Caco-2 (cell line): Measurements from ENCODE around the gene ZDHHC11B. TPM values are rescaled to one million over a fixed set of nuclear protein-coding genes. Genes with fewer than 3 reads are reported as not detected.

Experiments
- BruUV-seq: library from RNA; stranded (reverse); fragments of 400-500 nt; replicated peaks from 2 replicates; lab custom pipeline; 2021; lab: Mats Ljungman, UMichigan
- CTCF ChIA-PET: fragments of 300-600 bp; sonication (Branson Sonifier 250); formaldehyde crosslinking; loops from one replicate; lab custom pipeline; 2022; ENCODE audit warnings: antibody characterized with exemption; lab: Charles Lee
- POLR2A ChIA-PET: fragments of 300-600 bp; sonication (Branson Sonifier 250); formaldehyde crosslinking; loops from one replicate; lab custom pipeline; 2022; ENCODE audit warnings: antibody characterized with exemption; lab: Charles Lee
- DNase-seq, 2 experiments: peaks; one replicate each; pipeline versions ENCODE4 v3.0.0 to v3.0.0-alpha.2; 2020 to 2022
- H3K27me3 ChIP-seq: replicated peaks from 2 replicates; pipeline ENCODE4 v1.6.0; 2011; ENCODE audit warnings: low read length; ENCODE audit not compliant: control insufficient read depth, insufficient read depth
- H3K36me3 ChIP-seq: 2 replicates; pipeline ENCODE4 v1.5.1; 2011; ENCODE audit warnings: low read length; ENCODE audit not compliant: control insufficient read depth, insufficient read depth
- H3K4me1 ChIP-seq: fragments of 250-450 bp; sonication (Bioruptor Pico); 2 replicates; pipeline ENCODE4 v1.5.1; 2020; ENCODE audit warnings: mild to moderate bottlenecking
- H3K4me3 ChIP-seq: 2 replicates; pipeline ENCODE4 v1.5.1; 2011; ENCODE audit warnings: low read depth, mild to moderate bottlenecking, control low read depth, low read length
- H3K9me3 ChIP-seq: fragments of 250-450 bp; sonication (Bioruptor Pico); 2 replicates; pipeline ENCODE4 v1.5.1; 2020; ENCODE audit warnings: mild to moderate bottlenecking, moderate library complexity
- H3K27ac Mint-ChIP-seq: one replicate; pipeline ENCODE4 v1.8.0; 2022; ENCODE audit warnings: mixed read lengths; ENCODE audit not compliant: unreplicated experiment
- H3K27me3 Mint-ChIP-seq: one replicate; pipeline ENCODE4 v1.8.0; 2022; ENCODE audit warnings: mixed read lengths; ENCODE audit not compliant: insufficient read depth, unreplicated experiment
- H3K36me3 Mint-ChIP-seq: one replicate; pipeline ENCODE4 v1.8.0; 2022; ENCODE audit warnings: mild to moderate bottlenecking, mixed read lengths; ENCODE audit not compliant: insufficient read depth, unreplicated experiment
- H3K4me1 Mint-ChIP-seq: one replicate; pipeline ENCODE4 v1.8.0; 2022; ENCODE audit warnings: low read depth, mixed read lengths; ENCODE audit not compliant: unreplicated experiment
- H3K4me3 Mint-ChIP-seq: one replicate; pipeline ENCODE4 v1.8.0; 2022; ENCODE audit warnings: mild to moderate bottlenecking, moderate library complexity, mixed read lengths; ENCODE audit not compliant: unreplicated experiment
- H3K9me3 Mint-ChIP-seq: one replicate; pipeline ENCODE4 v1.8.0; 2022; ENCODE audit warnings: mixed read lengths; ENCODE audit not compliant: unreplicated experiment
- CTCF ChIP-seq, 2 experiments: fragments of 200-600 bp in 1 of 2; IDR thresholded peaks; 1 replicate in 1 of 2; 2 replicates in 1 of 2; pipeline versions ENCODE4 v1.5.1 to v1.8.0; 2011 to 2022; ENCODE audit warnings: antibody characterized with exemption in 1 of 2, control low read depth in 1 of 2, inconsistent platforms in 1 of 2, low read depth in 1 of 2, low read length in 1 of 2, mild to moderate bottlenecking in 1 of 2, moderate library complexity in 1 of 2; ENCODE audit not compliant: insufficient read depth in 1 of 2, severe bottlenecking in 1 of 2, unreplicated experiment in 1 of 2
- intact Hi-C: fragments of 100-400 bp; cut with micrococcal nuclease; formaldehyde crosslinking; loops from one replicate; pipeline ENCODE4 v1.10.0; 2022; ENCODE audit not compliant: unreplicated experiment
- total RNA-seq: library from RNA; stranded (reverse); gene quantifications from 2 replicates; pipeline ENCODE4 v1.2.3, GENCODE V29; 2022

The ZDHHC11B gene
- total RNA-seq, 1 experiment from 2014 or later, result 1.00 TPM

GRCh38 chr5:675111-675870 lies 109.2 kb downstream of the ZDHHC11B start:
- H3K4me1 Mint-ChIP-seq, result no peaks in the 10 kb centered on the region
- DNase-seq, result no peak
- H3K36me3 Mint-ChIP-seq, result peaks cover 49% of the 10 kb centered on the region
- no peak overlapping the region for H3K27ac Mint-ChIP-seq
- no peaks in the 10 kb centered on the region for H3K9me3 Mint-ChIP-seq
- BruUV-seq, result no TSS peak
- H3K4me3 Mint-ChIP-seq, result no peak overlapping the region
- Histone ChIP-seq H3K4me3 (no peak overlapping the region), H3K9me3 (no peaks in the 10 kb centered on the region), H3K4me1 (peaks cover 14% of the 10 kb centered on the region), H3K27me3 (no peaks in the 10 kb centered on the region; the same call in 1 of the 2 replicates), H3K36me3 (no peaks in the 10 kb centered on the region)
- intact Hi-C loops, result no loop called here
- TF ChIP-seq CTCF (IDR thresholded peaks at IDR 0.05; ENCODE audit: insufficient read depth in 1 of 2, low read depth in 1 of 2, low read length in 1 of 2, severe bottlenecking in 1 of 2, unreplicated experiment in 1 of 2), result no peak
- POLR2A ChIA-PET, result interaction anchor here (0.6 kb wide), 1 partner anchor 102 kb away, joined by 4 read pairs; no protein-coding TSS in a partner anchor
- CTCF ChIA-PET, result no interaction called here
- no peaks in the 10 kb centered on the region for H3K27me3 Mint-ChIP-seq

DNA sequence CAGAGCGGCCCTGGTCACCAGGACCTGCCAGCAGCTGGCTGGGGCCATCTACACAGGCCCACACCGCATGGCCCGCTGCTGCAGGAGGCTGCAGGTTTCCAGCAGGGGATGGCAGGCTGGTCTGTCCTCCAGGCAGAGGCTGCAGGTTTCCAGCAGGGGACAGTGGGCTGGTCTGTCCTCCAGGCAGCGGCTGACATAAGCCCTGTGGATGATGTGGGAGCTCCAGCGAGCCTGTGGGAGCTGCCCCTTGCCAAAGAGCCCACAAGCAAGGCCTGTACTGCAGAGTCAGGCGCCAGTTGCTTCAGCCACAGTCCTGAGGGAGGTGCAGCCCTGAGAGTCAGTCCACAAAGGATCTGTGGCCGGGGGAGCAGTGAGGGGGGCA lies 109.9 kb downstream of the ZDHHC11B start:
- DNase-seq, result no peak
- peaks cover 14% of the 10 kb centered on the region for H3K4me1 ChIP-seq
- ChIA-PET CTCF (no interaction called here), POLR2A (no interaction called here)
- no peak overlapping the region for H3K27ac Mint-ChIP-seq
- H3K27me3 ChIP-seq, result no peaks in the 10 kb centered on the region; the same call in 1 of the 2 replicates
- no peaks in the 10 kb centered on the region for H3K4me1 Mint-ChIP-seq
- peaks cover 49% of the 10 kb centered on the region for H3K36me3 Mint-ChIP-seq
- intact Hi-C loops, result loop anchor here (5.0 kb wide), 1 partner anchor 148 kb away; no protein-coding TSS in a partner anchor
- BruUV-seq, result no TSS peak
- H3K27me3 Mint-ChIP-seq, result no peaks in the 10 kb centered on the region
- TF ChIP-seq CTCF (IDR thresholded peaks at IDR 0.05; ENCODE audit: insufficient read depth in 1 of 2, low read depth in 1 of 2, low read length in 1 of 2, severe bottlenecking in 1 of 2, unreplicated experiment in 1 of 2), result no peak
- H3K4me3 Mint-ChIP-seq, result no peak overlapping the region
- no peaks in the 10 kb centered on the region for H3K36me3 ChIP-seq
- no peaks in the 10 kb centered on the region for H3K9me3 ChIP-seq
- H3K4me3 ChIP-seq, result no peak overlapping the region
- H3K9me3 Mint-ChIP-seq, result no peaks in the 10 kb centered on the region

- H3K4me1 ChIP-seq, result peaks cover 14% of the 10 kb centered on the region
- no peak for TF ChIP-seq CTCF (IDR thresholded peaks at IDR 0.05; ENCODE audit: insufficient read depth in 1 of 2, low read depth in 1 of 2, low read length in 1 of 2, severe bottlenecking in 1 of 2, unreplicated experiment in 1 of 2)
- no TSS peak for BruUV-seq
- ChIA-PET POLR2A (interaction anchor here (0.6 kb wide), 1 partner anchor 166 kb away, joined by 3 read pairs; no protein-coding TSS in a partner anchor), CTCF (no interaction called here)
- H3K27me3 ChIP-seq, result no peaks in the 10 kb centered on the region; the same call in 1 of the 2 replicates
- Mint-ChIP-seq H3K27ac (no peak overlapping the region), H3K27me3 (no peaks in the 10 kb centered on the region), H3K4me3 (no peak overlapping the region), H3K36me3 (peaks cover 49% of the 10 kb centered on the region), H3K4me1 (no peaks in the 10 kb centered on the region), H3K9me3 (no peaks in the 10 kb centered on the region)
- H3K36me3 ChIP-seq, result no peaks in the 10 kb centered on the region
- no peak overlapping the region for H3K4me3 ChIP-seq
- no peak for DNase-seq
- no peaks in the 10 kb centered on the region for H3K9me3 ChIP-seq
- intact Hi-C loops, result loop anchor here (5.0 kb wide), 1 partner anchor 148 kb away; no protein-coding TSS in a partner anchor
Observed at GRCh38 chr5:673831-674629, 110.5 kb downstream of the ZDHHC11B start.
